ENCODE measurements around the gene DAW1. TPM values are rescaled to one million over a fixed set of nuclear protein-coding genes. Genes with fewer than 3 reads are reported as not detected.

The DAW1 gene
- total RNA-seq, 2 donors from 2014 or later = not detected

DNA sequence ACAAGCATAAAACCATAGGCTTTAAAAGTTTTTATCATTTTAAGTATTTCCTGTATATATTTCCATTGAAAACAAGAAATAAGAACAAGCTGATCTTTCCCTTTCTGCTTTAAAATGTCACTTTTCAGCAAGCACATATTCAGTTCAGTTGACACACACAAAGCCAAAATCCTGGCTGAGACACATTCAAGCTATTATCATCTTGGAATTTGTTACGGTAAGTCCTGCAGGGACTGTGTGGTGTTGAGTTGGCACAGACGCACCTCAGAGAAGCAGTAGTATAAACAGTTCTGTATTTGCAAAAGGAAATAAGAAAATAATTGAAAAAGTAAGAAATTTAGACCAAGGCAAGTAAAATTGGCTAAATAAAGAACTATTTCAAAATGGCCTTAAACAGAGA, 10.4 kb upstream of the DAW1 start:
- H3K36me3 ChIP-seq = no peaks in the 10 kb centered on the region
- DNase-seq = no peak
- H3K4me3 ChIP-seq = no peak overlapping the region
- TF ChIP-seq, protein P1, sequence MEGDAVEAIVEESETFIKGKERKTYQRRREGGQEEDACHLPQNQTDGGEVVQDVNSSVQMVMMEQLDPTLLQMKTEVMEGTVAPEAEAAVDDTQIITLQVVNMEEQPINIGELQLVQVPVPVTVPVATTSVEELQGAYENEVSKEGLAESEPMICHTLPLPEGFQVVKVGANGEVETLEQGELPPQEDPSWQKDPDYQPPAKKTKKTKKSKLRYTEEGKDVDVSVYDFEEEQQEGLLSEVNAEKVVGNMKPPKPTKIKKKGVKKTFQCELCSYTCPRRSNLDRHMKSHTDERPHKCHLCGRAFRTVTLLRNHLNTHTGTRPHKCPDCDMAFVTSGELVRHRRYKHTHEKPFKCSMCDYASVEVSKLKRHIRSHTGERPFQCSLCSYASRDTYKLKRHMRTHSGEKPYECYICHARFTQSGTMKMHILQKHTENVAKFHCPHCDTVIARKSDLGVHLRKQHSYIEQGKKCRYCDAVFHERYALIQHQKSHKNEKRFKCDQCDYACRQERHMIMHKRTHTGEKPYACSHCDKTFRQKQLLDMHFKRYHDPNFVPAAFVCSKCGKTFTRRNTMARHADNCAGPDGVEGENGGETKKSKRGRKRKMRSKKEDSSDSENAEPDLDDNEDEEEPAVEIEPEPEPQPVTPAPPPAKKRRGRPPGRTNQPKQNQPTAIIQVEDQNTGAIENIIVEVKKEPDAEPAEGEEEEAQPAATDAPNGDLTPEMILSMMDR (IDR thresholded peaks at IDR 0.05) = no peak
- H3K9ac ChIP-seq (ENCODE audit: low read depth in 2 of 2, low read length in 2 of 2) = no peak overlapping the region
- H3K27ac ChIP-seq = no peak overlapping the region
- H3K9me3 ChIP-seq = no peaks in the 10 kb centered on the region
- H3K27me3 ChIP-seq = no peaks in the 10 kb centered on the region
- intact Hi-C loops (cut with DNase I) = loop anchor here (5.0 to 10.0 kb wide), 2 partner anchors 204 to 456 kb away; no protein-coding TSS in a partner anchor
- no peaks in the 10 kb centered on the region for H3K4me1 ChIP-seq

DNA sequence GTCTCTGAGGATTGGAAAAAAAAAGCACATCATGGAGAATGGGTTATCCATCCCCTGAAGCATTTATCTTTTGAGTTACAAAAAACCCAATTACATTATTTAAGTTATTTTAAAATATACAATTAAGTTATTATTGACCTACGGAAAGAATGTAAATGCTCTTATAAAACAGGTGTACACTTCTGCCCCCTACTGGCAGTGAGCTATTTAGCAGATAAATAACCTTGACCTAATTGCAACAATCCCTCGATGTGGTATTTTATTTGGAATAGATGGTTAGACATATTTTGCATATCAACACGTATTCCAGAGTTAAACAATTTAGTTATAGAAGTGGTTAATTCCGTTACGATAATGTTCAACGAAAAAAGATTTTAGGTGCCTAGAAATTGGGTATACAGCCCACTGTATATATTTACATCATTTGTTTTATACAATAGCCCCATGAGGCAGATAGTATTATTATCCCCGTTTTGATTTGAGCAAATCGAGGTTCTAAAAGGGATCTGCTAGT, 9.1 kb upstream of the DAW1 start:
- no peaks in the 10 kb centered on the region for H3K36me3 ChIP-seq
- H3K27ac ChIP-seq = no peak overlapping the region
- peak; percentile 63 for DNase-seq
- H3K9ac ChIP-seq (ENCODE audit: low read depth in 2 of 2, low read length in 2 of 2) = no peak overlapping the region
- intact Hi-C loops (cut with DNase I) = loop anchor here (5.0 to 10.0 kb wide), 2 partner anchors 205 to 457 kb away; no protein-coding TSS in a partner anchor
- H3K27me3 ChIP-seq = no peaks in the 10 kb centered on the region
- no peaks in the 10 kb centered on the region for H3K4me1 ChIP-seq
- no peak overlapping the region for H3K4me3 ChIP-seq
- TF ChIP-seq, protein P1 (IDR thresholded peaks at IDR 0.05) = peak; percentile 75
- no peaks in the 10 kb centered on the region for H3K9me3 ChIP-seq

DNA sequence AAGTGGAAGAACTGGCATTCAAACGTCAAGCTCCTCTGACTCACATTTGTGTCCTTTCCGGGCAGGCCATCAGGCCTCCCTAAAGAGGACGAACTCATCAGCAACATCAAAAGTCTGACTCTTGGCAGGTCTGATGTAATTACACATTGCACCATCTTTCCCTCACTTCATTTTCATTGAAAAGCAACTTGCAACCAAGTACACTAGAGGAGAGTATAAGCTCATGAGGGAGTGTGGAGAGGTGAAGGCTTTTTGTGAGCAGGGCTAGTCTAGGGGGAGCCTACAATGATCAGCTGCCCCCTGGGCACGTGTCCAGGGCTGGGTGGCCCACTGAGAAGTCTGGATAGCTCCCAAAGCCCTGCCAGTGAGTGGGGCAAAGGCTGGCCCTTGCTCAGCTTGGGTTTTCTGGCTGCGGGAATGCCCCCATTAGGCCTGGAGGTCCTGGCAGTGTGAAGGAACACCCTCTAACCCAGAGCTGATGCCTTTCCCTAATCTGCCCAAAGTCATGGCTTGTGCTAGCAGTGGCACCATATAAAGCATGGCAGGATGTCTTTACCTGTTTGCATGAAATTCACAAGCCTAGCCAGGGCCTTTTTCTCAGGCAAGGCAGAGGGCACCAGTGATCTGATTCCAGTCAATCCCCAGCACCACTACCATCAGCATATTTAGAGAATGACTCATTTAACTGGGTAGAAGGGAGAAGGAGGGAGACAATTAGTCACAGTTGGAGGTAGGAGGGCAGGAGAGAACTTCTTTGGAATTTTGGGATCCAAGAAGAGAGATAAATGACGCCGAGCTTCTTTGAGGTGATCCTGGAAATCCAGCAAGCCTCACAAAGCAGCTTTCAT, 8.5 kb upstream of the DAW1 start:
- Histone ChIP-seq H3K27me3 (no peaks in the 10 kb centered on the region), H3K9me3 (no peaks in the 10 kb centered on the region), H3K4me3 (no peak overlapping the region), H3K4me1 (no peaks in the 10 kb centered on the region), H3K9ac (ENCODE audit: low read depth in 2 of 2, low read length in 2 of 2) (no peak overlapping the region), H3K36me3 (no peaks in the 10 kb centered on the region), H3K27ac (no peak overlapping the region)
- intact Hi-C loops (cut with DNase I) = loop anchor here (5.0 to 10.0 kb wide), 2 partner anchors 206 to 458 kb away; no protein-coding TSS in a partner anchor
- TF ChIP-seq, protein P1 (IDR thresholded peaks at IDR 0.05) = no peak
- DNase-seq = no peak

DNA sequence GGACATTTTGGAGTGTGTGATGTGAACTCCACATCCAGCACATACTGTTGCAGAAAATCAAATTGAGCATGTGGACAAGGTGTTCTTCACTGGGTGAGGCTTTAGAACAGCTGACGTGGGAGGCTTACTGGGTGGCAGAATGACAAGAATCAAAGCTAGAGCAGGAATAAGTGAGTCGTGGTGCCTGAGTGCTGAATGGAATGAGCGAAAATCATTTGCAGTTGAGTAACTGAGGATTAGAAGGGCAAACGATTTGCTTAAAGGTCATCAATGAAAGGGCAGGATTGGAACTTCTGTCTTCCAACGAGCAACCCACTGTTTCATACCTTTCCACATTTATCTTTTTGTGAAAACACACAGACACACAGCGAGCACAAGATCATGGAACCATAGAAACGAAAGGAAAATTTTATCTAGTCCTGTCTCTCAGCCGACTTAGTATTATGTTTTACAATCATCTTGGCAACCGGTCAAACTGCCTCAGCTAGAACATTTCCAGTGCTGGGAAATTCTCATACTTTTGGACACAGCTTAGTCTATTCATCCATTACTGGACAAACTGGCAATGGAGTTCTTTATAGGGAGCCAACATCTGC, 7.2 kb upstream of the DAW1 start:
- Histone ChIP-seq H3K9me3 (no peaks in the 10 kb centered on the region), H3K4me3 (no peak overlapping the region), H3K9ac (ENCODE audit: low read depth in 2 of 2, low read length in 2 of 2) (no peak overlapping the region), H3K27me3 (no peaks in the 10 kb centered on the region), H3K4me1 (no peaks in the 10 kb centered on the region), H3K36me3 (no peaks in the 10 kb centered on the region), H3K27ac (no peak overlapping the region)
- TF ChIP-seq, protein P1 (IDR thresholded peaks at IDR 0.05) = no peak
- DNase-seq = no peak
- intact Hi-C loops (cut with DNase I) = loop anchor here (5.0 to 10.0 kb wide), 2 partner anchors 207 to 459 kb away; no protein-coding TSS in a partner anchor

DNA sequence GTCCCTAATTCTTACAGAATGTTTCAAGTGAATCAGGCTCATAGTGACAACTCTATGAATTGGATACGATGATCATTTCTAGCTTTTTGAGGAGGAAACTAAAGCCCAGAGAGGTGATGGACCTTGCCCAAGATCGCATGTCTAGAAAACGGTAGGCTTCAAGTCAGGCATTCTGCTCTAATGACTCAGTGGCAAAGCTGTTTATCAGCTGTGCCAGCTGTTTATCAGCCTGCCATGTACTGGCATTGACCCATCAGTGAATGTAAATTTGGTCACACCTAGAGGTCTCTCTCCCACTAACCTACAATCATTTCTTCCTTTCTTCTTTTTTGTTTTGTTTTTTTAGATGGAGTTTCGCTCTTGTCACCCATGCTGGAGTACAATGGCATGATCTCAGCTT, 6.1 kb upstream of the DAW1 start:
- DNase-seq = no peak
- intact Hi-C loops (cut with DNase I) = loop anchor here (10.0 kb wide), 1 partner anchor 460 kb away; no protein-coding TSS in a partner anchor
- TF ChIP-seq, protein P1 (IDR thresholded peaks at IDR 0.05) = no peak
- no peaks in the 10 kb centered on the region for H3K4me1 ChIP-seq
- no peak overlapping the region for H3K27ac ChIP-seq
- no peak overlapping the region for H3K4me3 ChIP-seq
- H3K27me3 ChIP-seq = no peaks in the 10 kb centered on the region
- no peaks in the 10 kb centered on the region for H3K36me3 ChIP-seq
- H3K9ac ChIP-seq (ENCODE audit: low read depth in 2 of 2, low read length in 2 of 2) = no peak overlapping the region
- no peaks in the 10 kb centered on the region for H3K9me3 ChIP-seq

Data from colonic mucosa (tissue), 4 donors.